SK-N-SH (cell line): ENCODE data around the gene SGSH. TPM values are rescaled to one million over a fixed set of nuclear protein-coding genes. Genes with fewer than 3 reads are reported as not detected.
A peak's percentile ranks its signal among the peaks of the same experiment; 100 is the strongest.

Experiments used
- CTCF ChIA-PET: fragments of 300-600, 350-600 bp; formaldehyde crosslinking; extraction: SDS; loops from one replicate; lab custom pipeline; 2021; lab: Yijun Ruan, JAX
- POLR2A ChIA-PET: fragments of 350-600 bp; sonication (Branson Sonifier 250); formaldehyde crosslinking; extraction: SDS; loops from one replicate; lab custom pipeline; 2020; ENCODE audit warnings: antibody characterized with exemption, inconsistent platforms; lab: Yijun Ruan, JAX
- DNase-seq: peaks from one replicate; pipeline ENCODE4 v3.0.0; 2012
- H2AFZ ChIP-seq: fragments of 200-600 bp; sonication (generic); 2 replicates; pipeline ENCODE4 v1.8.1; 2016; ENCODE audit warnings: antibody characterized with exemption, mild to moderate bottlenecking, low read depth
- H3F3A ChIP-seq: fragments of 200-600 bp; sonication (generic); replicated peaks from 2 replicates; pipeline ENCODE3; 2016; ENCODE audit warnings: antibody characterized with exemption, mild to moderate bottlenecking; ENCODE audit not compliant: insufficient read depth
- H3K27ac ChIP-seq, 2 experiments: fragments of 200-500 bp in 1 of 2; fragments of 200-600 bp in 1 of 2; sonication (Bioruptor generic) in 1 of 2; sonication (generic), shearing (Covaris generic) in 1 of 2; 2 replicates each; pipeline versions ENCODE4 v1.5.1 to v1.6.1; 2014 to 2016; ENCODE audit warnings: low read depth in 2 of 2, inconsistent platforms in 1 of 2, low read length in 1 of 2, mild to moderate bottlenecking in 1 of 2, mixed read lengths in 1 of 2
- H3K27me3 ChIP-seq: fragments of 200-600 bp; sonication (generic), shearing (Covaris generic); 2 replicates; pipeline ENCODE4 v1.6.1; 2016; ENCODE audit warnings: mixed run types; ENCODE audit not compliant: insufficient read depth
- H3K36me3 ChIP-seq, 2 experiments: fragments of 200-500 bp in 1 of 2; fragments of 200-600 bp in 1 of 2; sonication (Bioruptor generic) in 1 of 2; sonication (generic) in 1 of 2; replicated peaks in 1 of 2; 2 replicates each; pipeline versions ENCODE3 to v1.5.1; 2014 to 2016; ENCODE audit warnings: low read length in 1 of 2, mild to moderate bottlenecking in 1 of 2; ENCODE audit not compliant: insufficient read depth in 2 of 2, control insufficient read depth in 1 of 2
- H3K4me1 ChIP-seq, 2 experiments: fragments of 200-500 bp in 1 of 2; fragments of 200-600 bp in 1 of 2; sonication (Bioruptor generic) in 1 of 2; sonication (generic), shearing (Covaris generic) in 1 of 2; 2 replicates each; pipeline versions ENCODE4 v1.5.1 to v1.6.1; 2014 to 2016; ENCODE audit warnings: low read depth in 1 of 2, low read length in 1 of 2, mixed run types in 1 of 2; ENCODE audit not compliant: insufficient read depth in 2 of 2, control insufficient read depth in 1 of 2
- H3K4me2 ChIP-seq: fragments of 200-600 bp; sonication (generic), shearing (Covaris generic); 2 replicates; pipeline ENCODE4 v1.6.1; 2017; ENCODE audit warnings: mixed run types
- H3K4me3 ChIP-seq, 2 experiments: fragments of 200-500 bp in 1 of 2; fragments of 200-600 bp in 1 of 2; sonication (Bioruptor generic) in 1 of 2; sonication (generic), shearing (Covaris generic) in 1 of 2; 2 replicates each; pipeline versions ENCODE4 v1.5.1 to v1.8.1; 2014 to 2016; ENCODE audit warnings: low read depth in 2 of 2, inconsistent platforms in 1 of 2, low read length in 1 of 2, mild to moderate bottlenecking in 1 of 2, mixed read lengths in 1 of 2, moderate library complexity in 1 of 2
- H3K79me2 ChIP-seq: fragments of 200-600 bp; sonication (generic); 2 replicates; pipeline ENCODE4 v1.8.1; 2017; ENCODE audit warnings: mild to moderate bottlenecking; ENCODE audit not compliant: insufficient read depth
- H3K9ac ChIP-seq: fragments of 200-600 bp; sonication (generic); 2 replicates; pipeline ENCODE4 v1.6.1; 2017; ENCODE audit warnings: mixed run types
- H3K9me2 ChIP-seq: fragments of 200-600 bp; sonication (generic); 2 replicates; pipeline ENCODE4 v1.6.1; 2017; ENCODE audit warnings: mixed run types
- H3K9me3 ChIP-seq: fragments of 200-600 bp; sonication (generic); 2 replicates; pipeline ENCODE4 v1.6.1; 2017; ENCODE audit warnings: mixed run types, mild to moderate bottlenecking, moderate library complexity
- H4K20me1 ChIP-seq: fragments of 200-600 bp; sonication (generic); 2 replicates; pipeline ENCODE4 v1.6.1; 2017; ENCODE audit warnings: mild to moderate bottlenecking, mixed run types; ENCODE audit not compliant: insufficient read depth
- EP300 ChIP-seq, 2 experiments: IDR thresholded peaks; 2 replicates each; pipeline versions ENCODE4 v1.4.0 to v1.6.1; 2012; ENCODE audit warnings: borderline replicate concordance in 1 of 2, low read depth in 1 of 2, low read length in 1 of 2
- FOXJ3 ChIP-seq: sonication (generic); formaldehyde crosslinking; IDR thresholded peaks from 2 replicates; pipeline ENCODE4 v1.5.1; 2020; ENCODE audit warnings: mild to moderate bottlenecking, missing genetic modification reagents
- GABPA ChIP-seq: IDR thresholded peaks from 2 replicates; pipeline ENCODE4 v1.4.0; 2012; ENCODE audit warnings: low read depth, mild to moderate bottlenecking
- MXI1 ChIP-seq: IDR thresholded peaks from 2 replicates; pipeline ENCODE4 v1.6.1; 2012; ENCODE audit warnings: mild to moderate bottlenecking, low read depth, low read length, improper control_type of control experiment
- NRF1 ChIP-seq: IDR thresholded peaks from 2 replicates; pipeline ENCODE4 v1.6.1; 2012; ENCODE audit warnings: low read depth, mild to moderate bottlenecking, low read length
- POLR2AphosphoS5 ChIP-seq: IDR thresholded peaks from 2 replicates; pipeline ENCODE4 v1.6.1; 2012; ENCODE audit warnings: low read depth, low read length
- RAD21 ChIP-seq: IDR thresholded peaks from 2 replicates; pipeline ENCODE4 v1.6.1; 2012; ENCODE audit warnings: mild to moderate bottlenecking, low read length
- RFX5 ChIP-seq: IDR thresholded peaks from 2 replicates; pipeline ENCODE4 v1.6.1; 2012; ENCODE audit warnings: mild to moderate bottlenecking, improper control_type of control experiment, low read length
- SIN3A ChIP-seq: IDR thresholded peaks from 2 replicates; pipeline ENCODE4 v1.6.1; 2012; ENCODE audit warnings: low read depth, mild to moderate bottlenecking, low read length, moderate library complexity, borderline replicate concordance
- TAF1 ChIP-seq: IDR thresholded peaks from 2 replicates; pipeline ENCODE4 v1.6.1; 2012; ENCODE audit warnings: low read depth, mild to moderate bottlenecking, low read length, moderate library complexity, borderline replicate concordance
- TCF12 ChIP-seq: IDR thresholded peaks from 2 replicates; pipeline ENCODE4 v1.4.0; 2012
- TEAD4 ChIP-seq: IDR thresholded peaks from 2 replicates; pipeline ENCODE4 v1.4.0; 2012; ENCODE audit warnings: mild to moderate bottlenecking, borderline replicate concordance; ENCODE audit not compliant: insufficient read depth
- YY1 ChIP-seq: IDR thresholded peaks from 2 replicates; pipeline ENCODE4 v1.4.0; 2012; ENCODE audit warnings: low read depth, mild to moderate bottlenecking
- WGBS: methylation state at CpG from one replicate; pipeline ENCODE4 v1.1.6; 2017; ENCODE audit warnings: low lambda C conversion rate; 5-methylcytosine and 5-hydroxymethylcytosine counted together
- polyA plus RNA-seq, 3 experiments: library from polyadenylated mRNA; depleted of rRNA; stranded (reverse); fragments of >200 nt; gene quantifications; 2 replicates each; pipeline ENCODE4 v1.2.3, GENCODE V29; 2012
- TF ChIP-seq, protein P1 (sequence below): fragments of 200-600 bp; sonication (generic); IDR thresholded peaks from 2 replicates; pipeline ENCODE4 v1.6.1; 2017; ENCODE audit warnings: antibody characterized with exemption, mild to moderate bottlenecking, moderate library complexity
- TF ChIP-seq, protein P2 (sequence below): IDR thresholded peaks from 2 replicates; pipeline ENCODE4 v1.4.0; 2012; ENCODE audit warnings: low read depth
- TF ChIP-seq, protein P3 (sequence below): IDR thresholded peaks from 2 replicates; pipeline ENCODE4 v1.6.1; 2012; ENCODE audit warnings: mild to moderate bottlenecking, low read depth, low read length, moderate library complexity

SGSH gene
- polyA plus RNA-seq, 1 of the 3 experiments (the other 2 are of a cell fraction): 161 TPM

DNA sequence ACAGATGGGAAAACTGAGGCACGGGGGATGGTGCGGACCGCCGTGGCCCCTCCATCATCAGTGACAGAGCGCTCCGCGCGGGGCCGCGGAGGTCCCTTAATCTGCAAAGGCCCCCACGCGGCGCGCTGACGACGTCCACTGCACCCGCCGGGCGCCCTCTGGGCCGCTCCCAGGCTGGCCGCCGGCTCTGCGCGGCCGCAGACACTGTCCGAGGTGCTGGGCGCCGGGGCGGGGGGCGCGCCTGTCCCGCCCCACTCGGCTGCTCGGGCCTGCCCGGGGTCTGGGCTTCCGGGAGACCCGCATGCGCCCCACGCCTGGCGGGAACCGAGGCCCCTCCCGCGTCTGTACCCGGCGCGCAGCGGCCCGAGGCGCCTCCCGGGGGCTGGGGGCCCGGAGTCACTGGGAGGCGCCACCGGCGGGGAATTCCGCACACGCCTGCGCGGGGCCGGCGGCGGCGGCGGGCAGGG is 40.0 kb upstream of the SGSH start:
- Histone ChIP-seq H3K9me3 (no peaks in the 10 kb centered on the region), H3K9me2 (no peaks in the 10 kb centered on the region), H3K4me2 (peak overlapping the region; percentile 76), H3F3A (peaks cover 37% of the 10 kb centered on the region), H3K27ac (peak overlapping the region; percentile 71 to 79), H3K36me3 (peaks cover 0 to 10% of the 10 kb centered on the region in 2 experiments), H2AFZ (peak overlapping the region; percentile 17; the same call in 1 of the 2 replicates), H3K27me3 (no peaks in the 10 kb centered on the region), H3K4me3 (peak overlapping the region; percentile 54 to 60), H3K4me1 (peaks cover 24 to 38% of the 10 kb centered on the region in 2 experiments; a peak in 3 of 4 replicates), H3K9ac (peak overlapping the region; percentile 64), H4K20me1 (no peaks in the 10 kb centered on the region), H3K79me2 (peaks cover 35% of the 10 kb centered on the region)
- 4% methylated on average over 15 of the region's 63 CpGs for WGBS
- ChIA-PET CTCF (interaction anchor here (1.0 kb wide), 1 partner anchor 177 kb away, joined by 4 read pairs; no protein-coding TSS in a partner anchor), POLR2A (interaction anchor here (1.0 kb wide), 1 partner anchor 8 kb away, joined by 3 read pairs; no protein-coding TSS in a partner anchor)
- DNase-seq: peak; percentile 99
- TF ChIP-seq NRF1: peak; percentile 72
- TF ChIP-seq TAF1: peak; percentile 25; the same call in 1 of the 2 replicates
- TF ChIP-seq TCF12: no peak
- no peak for TF ChIP-seq TEAD4
- peak; percentile 61; the same call in 1 of the 2 replicates for TF ChIP-seq SIN3A
- TF ChIP-seq YY1: no peak
- TF ChIP-seq MXI1: peak; percentile 43; the same call in 1 of the 2 replicates
- 0 out of 4 replicates have a peak, but pooled peaks of 1 of the 2 experiments have one; percentile 6 for TF ChIP-seq EP300 (IDR thresholded peaks at IDR 0.05; ENCODE audit: borderline replicate concordance in 1 of 2, low read depth in 1 of 2, low read length in 1 of 2)
- TF ChIP-seq RFX5: no peak
- TF ChIP-seq, protein P1, sequence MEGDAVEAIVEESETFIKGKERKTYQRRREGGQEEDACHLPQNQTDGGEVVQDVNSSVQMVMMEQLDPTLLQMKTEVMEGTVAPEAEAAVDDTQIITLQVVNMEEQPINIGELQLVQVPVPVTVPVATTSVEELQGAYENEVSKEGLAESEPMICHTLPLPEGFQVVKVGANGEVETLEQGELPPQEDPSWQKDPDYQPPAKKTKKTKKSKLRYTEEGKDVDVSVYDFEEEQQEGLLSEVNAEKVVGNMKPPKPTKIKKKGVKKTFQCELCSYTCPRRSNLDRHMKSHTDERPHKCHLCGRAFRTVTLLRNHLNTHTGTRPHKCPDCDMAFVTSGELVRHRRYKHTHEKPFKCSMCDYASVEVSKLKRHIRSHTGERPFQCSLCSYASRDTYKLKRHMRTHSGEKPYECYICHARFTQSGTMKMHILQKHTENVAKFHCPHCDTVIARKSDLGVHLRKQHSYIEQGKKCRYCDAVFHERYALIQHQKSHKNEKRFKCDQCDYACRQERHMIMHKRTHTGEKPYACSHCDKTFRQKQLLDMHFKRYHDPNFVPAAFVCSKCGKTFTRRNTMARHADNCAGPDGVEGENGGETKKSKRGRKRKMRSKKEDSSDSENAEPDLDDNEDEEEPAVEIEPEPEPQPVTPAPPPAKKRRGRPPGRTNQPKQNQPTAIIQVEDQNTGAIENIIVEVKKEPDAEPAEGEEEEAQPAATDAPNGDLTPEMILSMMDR: peak; percentile 19; the same call in 1 of the 2 replicates
- TF ChIP-seq GABPA: no peak
- TF ChIP-seq, protein P2, sequence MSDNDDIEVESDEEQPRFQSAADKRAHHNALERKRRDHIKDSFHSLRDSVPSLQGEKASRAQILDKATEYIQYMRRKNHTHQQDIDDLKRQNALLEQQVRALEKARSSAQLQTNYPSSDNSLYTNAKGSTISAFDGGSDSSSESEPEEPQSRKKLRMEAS: 0 out of 2 replicates have a peak, but pooled peaks have one; percentile 52
- no peak for TF ChIP-seq FOXJ3 (CRISPR knock-in tag)
- peak; percentile 44 for TF ChIP-seq POLR2AphosphoS5
- TF ChIP-seq, protein P3, sequence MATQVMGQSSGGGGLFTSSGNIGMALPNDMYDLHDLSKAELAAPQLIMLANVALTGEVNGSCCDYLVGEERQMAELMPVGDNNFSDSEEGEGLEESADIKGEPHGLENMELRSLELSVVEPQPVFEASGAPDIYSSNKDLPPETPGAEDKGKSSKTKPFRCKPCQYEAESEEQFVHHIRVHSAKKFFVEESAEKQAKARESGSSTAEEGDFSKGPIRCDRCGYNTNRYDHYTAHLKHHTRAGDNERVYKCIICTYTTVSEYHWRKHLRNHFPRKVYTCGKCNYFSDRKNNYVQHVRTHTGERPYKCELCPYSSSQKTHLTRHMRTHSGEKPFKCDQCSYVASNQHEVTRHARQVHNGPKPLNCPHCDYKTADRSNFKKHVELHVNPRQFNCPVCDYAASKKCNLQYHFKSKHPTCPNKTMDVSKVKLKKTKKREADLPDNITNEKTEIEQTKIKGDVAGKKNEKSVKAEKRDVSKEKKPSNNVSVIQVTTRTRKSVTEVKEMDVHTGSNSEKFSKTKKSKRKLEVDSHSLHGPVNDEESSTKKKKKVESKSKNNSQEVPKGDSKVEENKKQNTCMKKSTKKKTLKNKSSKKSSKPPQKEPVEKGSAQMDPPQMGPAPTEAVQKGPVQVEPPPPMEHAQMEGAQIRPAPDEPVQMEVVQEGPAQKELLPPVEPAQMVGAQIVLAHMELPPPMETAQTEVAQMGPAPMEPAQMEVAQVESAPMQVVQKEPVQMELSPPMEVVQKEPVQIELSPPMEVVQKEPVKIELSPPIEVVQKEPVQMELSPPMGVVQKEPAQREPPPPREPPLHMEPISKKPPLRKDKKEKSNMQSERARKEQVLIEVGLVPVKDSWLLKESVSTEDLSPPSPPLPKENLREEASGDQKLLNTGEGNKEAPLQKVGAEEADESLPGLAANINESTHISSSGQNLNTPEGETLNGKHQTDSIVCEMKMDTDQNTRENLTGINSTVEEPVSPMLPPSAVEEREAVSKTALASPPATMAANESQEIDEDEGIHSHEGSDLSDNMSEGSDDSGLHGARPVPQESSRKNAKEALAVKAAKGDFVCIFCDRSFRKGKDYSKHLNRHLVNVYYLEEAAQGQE: peak; percentile 97
- TF ChIP-seq RAD21: 0 out of 2 replicates have a peak, but pooled peaks have one; percentile 1
